Stimulated activated CD8-positive, alpha-beta memory T cell treated with anti-CD3 and anti-CD28 coated beads, Interleukin-15, amount 100 ng/mL, for 48 hours (primary cell): ENCODE measurements around the gene MTG2.
A peak's percentile ranks its signal among the peaks of the same experiment; 100 is the strongest.

Source experiments
- DNase-seq, 2 donors: peaks; one replicate each; pipeline ENCODE4 v3.0.0-alpha.2; 2020; ENCODE audit warnings: low read depth in 2 of 2

MTG2 gene, protein sequence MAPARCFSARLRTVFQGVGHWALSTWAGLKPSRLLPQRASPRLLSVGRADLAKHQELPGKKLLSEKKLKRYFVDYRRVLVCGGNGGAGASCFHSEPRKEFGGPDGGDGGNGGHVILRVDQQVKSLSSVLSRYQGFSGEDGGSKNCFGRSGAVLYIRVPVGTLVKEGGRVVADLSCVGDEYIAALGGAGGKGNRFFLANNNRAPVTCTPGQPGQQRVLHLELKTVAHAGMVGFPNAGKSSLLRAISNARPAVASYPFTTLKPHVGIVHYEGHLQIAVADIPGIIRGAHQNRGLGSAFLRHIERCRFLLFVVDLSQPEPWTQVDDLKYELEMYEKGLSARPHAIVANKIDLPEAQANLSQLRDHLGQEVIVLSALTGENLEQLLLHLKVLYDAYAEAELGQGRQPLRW

DNA sequence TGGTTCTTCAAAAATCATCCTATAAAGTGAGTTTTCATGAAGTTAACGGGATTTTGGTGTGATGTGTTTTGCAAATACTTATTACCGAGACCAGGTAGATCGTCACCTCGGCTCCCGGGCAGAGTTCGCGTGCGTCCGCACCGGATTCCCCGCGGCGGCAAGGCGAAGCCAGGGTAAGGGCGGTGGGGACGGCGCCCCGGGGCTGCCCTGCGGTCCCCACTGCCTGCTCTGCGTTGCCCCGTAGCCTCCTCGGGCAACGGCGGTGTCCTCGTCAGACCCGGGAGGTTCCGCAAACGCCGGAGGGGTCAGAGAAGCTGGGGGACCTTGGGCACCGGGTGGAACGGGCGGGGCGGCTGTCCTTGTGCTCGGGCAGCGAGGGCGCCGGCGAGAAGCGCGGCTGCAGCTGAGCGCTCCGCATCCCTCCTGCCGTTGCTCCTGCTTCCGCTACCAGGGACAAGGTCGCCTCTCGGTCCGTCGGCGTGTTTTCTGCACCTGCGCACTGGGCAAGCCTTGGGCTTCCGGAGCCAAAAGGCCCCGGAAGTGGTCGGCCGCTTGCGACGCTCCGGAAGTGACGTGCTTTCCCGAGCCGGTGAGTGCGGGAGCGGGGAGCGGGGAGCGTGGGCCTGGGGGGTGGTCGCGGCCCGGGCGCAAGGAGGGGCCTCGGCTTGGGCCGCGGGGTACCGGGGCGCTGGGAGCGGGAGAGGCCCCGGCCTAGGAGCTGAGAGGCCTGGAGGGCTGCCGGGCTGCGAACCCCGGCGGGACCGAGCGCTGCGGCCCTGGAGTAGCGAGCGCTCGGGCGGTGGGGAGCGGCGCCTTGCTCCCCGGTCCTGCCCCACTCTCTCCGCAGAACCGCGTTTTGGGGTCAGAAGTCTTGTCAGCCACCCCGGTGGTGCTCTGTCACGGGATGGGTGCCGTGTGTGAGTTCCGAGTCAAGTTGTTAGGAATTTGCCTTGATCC, at the start of gene MTG2:
MTG2 (plus strand) TSS at position 560 of the 957 bp plus-strand sequence. CDS start 10,393 bp downstream, outside the sequence.
- peak; percentile 94 for DNase-seq

DNA sequence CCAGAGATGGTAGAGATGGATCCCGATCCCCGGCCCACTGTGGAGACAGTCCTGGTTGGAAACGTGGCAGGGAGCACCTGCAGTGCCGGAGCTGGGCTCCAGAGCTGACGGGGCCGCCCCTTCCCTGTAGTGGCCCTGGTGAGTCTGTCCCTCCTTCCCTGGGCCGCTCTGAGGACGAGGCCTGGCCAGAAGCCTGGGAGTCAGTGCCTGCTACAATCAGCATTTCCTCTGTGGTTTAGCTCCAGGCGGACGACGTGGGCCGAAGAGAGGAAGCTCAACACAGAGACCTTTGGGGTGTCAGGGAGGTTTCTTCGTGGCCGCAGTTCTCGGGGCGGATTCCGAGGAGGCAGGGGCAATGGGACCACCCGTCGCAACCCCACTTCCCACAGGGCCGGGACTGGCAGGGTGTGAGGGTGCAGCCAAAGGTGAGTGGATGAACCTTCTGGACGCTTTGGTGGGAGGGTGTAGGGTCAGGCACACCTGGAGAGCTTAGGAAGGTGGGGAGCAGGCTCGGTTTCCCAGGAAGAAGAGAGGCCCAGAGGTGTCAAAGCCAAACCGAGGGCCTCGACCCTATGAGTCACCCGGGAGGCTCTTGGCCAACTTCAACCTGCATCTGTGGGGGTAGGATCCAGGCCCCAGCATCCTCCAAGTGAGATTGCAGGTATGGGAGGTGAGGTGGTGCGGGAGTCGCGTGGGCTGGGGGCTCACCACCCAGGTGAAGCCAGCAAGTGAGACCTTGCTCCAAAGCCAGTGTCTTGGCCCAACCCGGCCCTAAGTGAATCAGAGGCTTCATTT, 49.6 kb upstream of the MTG2 start:
- no peak for DNase-seq

DNA sequence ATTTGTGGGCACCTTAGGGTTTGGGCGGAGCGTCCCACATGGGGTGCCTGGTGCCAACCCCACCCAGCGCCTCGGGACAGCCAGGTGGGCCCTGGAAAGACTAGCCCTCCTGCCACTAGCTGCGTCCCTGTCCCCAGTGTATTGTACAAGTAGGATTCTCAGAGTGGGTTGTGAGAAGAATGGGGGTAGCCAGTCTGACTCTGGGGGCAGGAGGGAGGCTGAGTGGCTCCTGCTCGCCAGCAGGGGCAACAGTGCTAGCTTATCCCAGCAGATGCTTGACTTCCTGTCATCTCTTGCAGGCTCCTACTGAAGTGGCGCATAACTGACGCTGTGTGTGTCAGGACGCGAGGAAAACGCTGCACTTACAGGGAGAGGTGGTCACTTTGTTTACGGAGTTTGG, 49.0 kb upstream of the MTG2 start:
- DNase-seq = no peak

DNA sequence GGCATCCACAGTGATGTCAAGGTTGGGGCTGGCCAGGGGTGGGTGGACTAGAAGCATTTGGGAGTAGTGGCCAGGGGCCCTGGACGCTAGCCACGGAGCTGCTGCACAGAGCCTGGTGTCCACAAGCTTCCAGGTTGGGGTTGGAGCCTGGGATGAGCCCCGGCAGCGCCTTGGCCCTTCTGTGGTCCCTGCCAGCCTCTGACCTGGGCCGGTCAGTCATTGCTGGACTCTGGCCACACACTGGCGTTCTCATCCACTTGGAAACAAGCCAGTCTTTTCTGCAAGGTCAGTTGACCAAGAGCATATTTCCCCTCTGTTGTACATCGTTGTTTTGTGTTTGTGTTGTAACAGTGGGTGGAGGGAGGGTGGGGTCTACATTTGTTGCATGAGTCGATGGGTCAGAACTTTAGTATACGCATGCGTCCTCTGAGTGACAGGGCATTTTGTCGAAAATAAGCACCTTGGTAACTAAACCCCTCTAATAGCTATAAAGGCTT, 48.0 kb upstream of the MTG2 start:
- no peak for DNase-seq

DNA sequence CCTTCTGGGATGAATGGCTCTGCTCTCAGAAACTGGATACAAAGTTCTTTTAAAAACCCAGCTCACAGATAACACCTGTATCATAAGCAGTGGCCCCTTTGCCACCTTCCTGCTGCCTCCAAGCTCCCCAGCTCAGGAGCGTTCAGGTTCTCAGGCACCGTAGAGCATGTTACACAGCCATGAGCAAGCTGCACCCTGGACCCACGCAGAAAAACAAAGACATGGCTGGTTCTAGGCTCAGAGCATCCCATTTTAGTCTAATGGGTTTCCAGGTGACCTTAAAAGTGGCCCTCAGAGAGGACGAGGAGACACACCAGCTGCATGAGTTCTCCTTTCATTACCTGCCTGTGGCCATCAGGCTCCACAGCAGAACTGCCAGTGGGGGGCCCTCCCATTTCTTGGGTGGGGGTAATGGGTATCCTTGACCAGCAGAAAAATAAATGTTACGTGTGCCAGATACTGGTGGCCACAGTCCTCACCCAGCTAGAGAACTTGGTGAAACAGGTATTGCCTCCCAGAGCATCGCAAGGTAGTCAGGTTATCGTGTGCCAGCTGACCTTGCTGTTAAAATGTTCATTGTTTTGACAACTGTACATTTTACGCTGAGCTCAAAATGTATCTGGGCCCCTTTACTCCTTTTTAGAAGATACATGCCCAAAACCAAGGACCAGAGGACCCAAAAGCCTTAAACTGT, 47.1 kb upstream of the MTG2 start:
- no peak for DNase-seq

DNA sequence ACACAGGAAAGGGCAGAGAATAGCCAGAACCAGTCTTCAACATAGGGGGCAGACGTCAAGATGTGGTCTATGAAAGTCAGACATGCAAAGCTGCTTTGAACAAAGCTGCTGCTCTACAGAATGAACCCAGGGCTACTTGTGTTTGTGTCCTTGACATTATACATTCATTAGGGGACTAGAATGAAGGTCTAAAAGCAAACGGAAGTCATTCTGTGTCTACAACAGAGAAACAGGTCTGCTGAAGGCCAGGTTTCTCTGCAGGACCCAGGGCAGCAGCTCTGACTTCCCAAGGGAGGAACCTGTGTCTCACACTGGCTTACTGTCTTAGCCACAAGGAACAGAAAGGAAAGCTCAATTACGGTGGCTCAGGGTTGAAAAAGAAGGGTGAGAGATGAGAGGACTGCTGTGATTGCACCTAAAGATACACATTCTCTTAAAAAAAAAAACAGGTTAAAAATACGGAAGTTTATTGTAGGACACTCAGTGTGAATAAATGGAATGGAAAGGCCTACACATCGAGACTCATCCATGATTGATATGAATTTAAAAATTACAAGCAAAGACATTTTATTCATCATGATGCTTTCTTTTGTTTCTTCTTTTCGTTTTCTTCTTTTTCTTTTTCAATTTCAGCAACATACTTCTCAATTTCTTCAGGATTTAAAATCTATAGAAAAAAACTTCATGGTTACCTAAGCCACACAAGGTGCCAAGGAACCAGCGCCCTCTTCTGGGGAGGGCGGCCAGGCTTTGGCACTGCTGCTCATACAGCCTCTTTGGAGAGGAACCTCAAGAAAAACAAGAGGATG, 46.3 kb upstream of the MTG2 start:
- no peak for DNase-seq

DNA sequence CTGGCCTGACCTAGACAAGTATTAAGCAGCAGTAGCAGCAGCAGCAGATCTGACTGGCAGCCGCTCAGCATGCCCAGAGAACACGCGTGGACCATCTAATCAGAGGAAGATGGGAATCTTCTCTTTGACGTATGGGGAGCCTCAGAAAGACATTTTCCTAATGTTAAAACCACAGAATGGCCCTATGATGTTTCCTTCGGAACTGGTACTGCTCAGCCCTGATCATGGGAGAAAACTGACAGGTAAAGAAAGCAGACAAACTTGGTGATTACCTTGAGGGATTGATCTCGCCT, 45.8 kb upstream of the MTG2 start:
- DNase-seq = no peak

DNA sequence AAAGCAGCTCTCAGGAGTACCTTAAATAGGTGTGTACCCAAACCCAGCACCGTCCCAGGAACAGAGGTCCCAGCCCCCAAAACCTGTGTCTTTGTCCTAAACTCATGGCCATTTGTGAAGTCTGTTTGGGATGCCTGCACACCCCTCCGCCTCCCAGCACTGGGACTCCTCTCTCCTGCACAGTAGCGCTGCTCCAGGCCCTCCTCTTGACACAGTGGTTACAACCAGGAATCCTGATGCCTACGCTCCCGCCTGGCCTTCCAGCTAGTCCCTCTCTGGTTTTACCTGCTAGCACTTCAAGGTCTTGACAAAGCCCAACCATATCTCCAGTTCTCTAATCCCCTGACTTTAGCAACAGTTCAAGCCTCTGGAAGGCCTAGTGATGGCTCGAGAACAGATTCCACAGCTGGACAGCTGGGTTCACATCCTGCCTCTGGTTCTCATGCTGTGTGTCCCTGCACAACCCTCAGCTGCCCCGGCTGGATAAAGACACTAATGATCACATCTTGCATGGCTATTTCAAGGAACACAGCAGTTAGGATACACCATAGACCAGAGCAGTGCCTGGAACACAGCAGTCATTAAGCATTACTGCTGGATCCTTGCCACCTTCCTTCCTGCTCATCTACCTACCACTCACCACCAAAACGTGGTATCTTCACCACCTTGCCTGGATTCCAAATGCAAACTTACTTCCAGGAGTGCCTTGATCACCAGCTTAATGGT, 45.2 kb upstream of the MTG2 start:
- DNase-seq = no peak

DNA sequence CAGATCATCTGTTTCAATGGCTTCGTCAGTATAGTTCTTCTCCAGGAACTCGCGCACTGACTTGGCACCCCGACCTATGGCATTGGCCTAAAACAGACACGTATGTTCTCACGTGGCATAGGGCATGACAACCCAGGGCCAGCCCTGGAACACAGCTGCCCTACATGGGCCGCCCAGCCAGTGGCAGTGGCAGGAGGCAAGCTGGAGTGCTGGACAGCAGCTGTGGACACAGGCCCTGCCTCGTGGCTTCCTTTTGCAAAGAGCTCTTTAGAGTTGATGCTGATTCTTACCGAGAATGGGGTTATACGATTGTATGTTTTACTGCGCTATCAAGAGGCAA, 44.7 kb upstream of the MTG2 start:
- DNase-seq = no peak

DNA sequence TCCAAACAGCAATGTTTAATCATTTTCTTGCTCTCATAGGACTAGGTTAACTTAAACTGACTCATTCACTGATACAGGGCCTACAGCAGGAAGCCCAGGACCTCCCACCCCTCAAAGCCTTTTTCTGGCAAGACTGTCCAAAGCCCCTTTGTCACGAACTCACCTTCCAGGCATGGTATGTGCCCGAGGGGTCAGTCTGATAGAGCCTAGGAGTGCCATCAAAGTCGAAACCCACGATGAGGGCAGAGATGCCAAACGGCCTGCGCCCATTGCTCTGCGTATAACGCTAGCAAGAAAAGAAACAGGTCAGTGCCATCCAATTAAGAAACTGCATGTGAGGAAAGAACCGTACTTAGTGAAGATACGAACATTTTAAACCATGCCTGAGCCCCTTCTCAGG, 43.9 kb upstream of the MTG2 start:
- DNase-seq = no peak

DNA sequence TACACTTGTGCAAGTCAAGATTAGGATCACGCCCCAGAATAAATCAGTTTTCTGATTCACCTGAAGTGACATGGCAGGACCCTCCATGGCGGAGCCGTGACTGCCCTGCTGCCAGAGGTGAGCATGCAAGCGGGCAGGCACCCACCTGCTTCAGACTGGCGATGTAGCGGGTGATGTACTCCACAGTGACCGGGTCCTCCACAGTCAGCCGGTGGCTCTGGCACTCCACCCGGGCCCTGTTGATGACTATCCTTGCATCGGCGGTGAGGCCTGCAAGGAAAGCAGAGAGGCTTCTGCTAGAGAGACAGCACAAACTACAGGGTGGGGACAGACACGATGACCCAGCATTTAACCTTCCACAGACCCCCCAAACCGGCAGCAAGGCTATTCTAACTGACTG, 43.2 kb upstream of the MTG2 start:
- no peak for DNase-seq

DNA sequence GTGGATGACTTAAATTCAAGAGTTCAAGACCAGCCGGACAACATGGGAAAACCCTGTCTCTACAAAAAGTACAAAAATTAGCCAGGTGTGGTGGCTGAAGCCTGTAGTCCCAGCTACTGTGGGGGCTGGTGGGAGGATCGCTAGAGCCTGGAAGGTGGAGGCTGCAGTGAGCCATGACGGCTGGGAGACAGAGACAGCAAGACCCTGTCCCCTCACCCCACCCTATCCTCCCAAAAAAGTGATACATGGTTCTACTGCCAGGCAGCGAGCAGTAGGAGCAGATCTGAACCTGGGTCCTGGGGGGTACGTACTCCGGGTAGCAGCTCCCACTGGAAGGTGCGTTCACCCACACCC, 41.8 kb upstream of the MTG2 start:
- DNase-seq = no peak

DNA sequence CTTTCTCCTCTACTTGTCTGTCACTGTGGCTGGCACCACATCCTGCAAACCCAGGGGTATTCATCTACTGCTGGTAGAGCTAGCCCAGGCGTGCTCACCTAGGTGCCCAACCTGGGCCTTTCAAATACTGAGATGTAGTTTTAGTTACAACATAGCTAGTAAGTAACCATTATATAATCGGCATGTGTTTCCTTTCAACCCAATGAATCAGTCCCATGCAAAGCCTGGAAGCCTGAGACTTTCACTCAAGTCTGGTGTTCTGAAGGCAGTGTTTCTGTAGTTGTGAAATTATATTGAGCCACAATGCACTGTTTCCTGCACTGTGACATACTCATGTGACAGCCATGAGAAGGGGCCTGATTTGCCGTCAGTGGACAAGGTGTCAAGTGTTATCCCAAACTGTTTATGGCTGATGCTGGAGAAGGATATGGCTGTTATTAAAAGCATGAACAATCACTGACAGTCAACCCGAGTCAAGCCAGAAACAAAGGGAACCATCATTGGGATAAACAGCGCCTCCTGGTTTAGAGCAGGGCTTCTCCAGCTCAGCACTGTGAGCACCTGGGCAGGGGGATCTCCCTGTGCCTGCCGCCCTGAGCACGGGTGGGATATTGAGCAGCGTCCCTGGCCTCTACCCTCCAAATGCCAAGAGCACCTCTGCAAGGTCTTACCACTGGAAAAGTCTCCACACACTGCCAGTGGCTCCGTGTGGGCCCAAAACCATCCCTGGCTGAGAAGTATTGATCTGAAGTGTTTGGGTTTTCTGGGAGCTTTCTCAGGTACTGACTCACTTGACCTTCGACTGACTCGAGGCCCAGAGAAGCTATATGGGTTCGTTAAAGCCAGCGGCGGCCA, 41.2 kb upstream of the MTG2 start:
- no peak for DNase-seq

DNA sequence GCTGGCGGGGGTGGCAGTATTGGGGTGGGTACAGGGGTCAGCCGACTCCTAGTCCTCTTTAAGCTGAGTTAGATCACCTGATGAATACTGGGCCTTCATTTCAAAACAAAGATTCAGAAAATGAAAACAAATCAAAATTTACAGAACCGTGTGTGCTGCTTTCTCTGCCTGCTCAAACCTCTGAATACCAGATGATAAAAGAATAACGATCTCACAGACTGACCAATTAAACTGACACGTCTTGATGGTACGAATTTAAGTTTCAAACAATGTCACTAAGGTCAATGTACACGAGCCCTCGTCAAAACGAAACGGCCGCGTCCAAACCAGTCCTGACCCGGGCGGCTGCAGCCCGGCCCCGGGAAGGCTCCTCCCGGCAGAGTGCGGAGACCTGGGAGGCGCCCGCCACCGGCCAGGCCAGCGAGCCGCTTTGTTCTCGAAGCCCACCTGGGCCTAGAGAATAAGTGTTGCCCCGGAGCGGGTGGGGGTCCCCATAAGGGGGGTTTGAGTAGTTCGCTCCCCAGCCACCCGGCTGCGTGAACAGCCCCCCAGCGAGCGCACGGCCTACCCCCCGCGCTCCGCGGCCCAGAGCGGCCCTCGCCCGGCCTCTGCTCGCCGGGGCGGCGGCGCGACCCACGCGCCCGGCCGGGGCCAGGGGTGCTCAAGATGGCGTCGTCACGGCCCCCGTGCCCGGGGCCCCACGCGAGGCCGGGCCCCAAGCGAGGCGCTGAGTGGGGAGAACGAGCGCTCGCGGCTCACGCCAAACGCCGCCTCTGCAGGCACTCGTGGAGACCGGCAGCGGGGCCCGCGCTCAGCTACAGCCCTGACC, 40.4 kb upstream of the MTG2 start:
- DNase-seq = no peak

DNA sequence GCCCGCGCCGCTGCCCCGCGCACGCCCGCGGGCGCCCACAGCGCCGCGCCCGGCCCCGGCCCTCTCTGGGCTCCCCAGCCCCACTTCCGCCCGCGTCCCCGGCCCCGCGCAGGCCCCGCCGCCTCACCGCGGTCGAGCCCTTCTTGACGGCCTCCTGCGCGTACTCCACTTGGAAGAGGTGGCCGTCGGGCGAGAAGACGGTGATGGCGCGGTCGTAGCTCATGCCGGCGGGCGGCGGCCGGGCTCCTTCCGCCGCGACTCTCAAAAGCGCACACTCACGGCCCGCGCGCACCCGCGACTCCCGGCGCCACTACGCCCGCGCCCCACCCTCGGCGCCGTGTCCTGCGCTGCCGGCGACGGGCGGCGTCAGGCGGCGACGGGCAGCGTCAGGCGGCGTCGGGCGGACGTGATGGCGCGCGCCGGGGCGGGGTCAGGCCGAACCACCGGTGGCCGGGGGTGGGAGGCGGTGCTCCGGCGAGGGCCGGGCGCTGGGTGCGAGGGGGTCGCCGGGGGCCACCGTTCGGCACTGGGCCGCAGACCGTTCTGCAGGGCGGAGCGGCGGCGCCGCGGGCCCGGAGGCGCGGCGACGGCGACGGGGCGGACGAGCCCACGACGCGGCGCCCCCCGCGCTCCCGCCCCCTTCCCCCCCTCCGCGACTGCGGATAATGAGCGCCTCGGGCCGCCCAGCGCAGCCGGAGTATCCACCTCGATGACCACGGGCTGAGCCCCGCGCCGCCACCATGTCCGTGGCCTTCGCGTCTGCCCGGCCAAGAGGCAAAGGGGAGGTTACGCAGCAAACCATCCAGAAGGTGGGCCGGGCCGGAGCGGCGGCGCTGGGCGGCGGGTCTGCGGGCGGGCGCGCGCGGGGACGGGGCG, 39.5 kb upstream of the MTG2 start, which contains the start of the genes PSMA7 and SS18L1:
PSMA7 (minus strand) TSS at position 314 of the 876 bp plus-strand sequence; CDS start at position 223, 91 bp downstream.
SS18L1 (plus strand) TSS at position 689 of the 876 bp plus-strand sequence; CDS start at position 741, 52 bp downstream.
- DNase-seq = peak; percentile 75 to 81

DNA sequence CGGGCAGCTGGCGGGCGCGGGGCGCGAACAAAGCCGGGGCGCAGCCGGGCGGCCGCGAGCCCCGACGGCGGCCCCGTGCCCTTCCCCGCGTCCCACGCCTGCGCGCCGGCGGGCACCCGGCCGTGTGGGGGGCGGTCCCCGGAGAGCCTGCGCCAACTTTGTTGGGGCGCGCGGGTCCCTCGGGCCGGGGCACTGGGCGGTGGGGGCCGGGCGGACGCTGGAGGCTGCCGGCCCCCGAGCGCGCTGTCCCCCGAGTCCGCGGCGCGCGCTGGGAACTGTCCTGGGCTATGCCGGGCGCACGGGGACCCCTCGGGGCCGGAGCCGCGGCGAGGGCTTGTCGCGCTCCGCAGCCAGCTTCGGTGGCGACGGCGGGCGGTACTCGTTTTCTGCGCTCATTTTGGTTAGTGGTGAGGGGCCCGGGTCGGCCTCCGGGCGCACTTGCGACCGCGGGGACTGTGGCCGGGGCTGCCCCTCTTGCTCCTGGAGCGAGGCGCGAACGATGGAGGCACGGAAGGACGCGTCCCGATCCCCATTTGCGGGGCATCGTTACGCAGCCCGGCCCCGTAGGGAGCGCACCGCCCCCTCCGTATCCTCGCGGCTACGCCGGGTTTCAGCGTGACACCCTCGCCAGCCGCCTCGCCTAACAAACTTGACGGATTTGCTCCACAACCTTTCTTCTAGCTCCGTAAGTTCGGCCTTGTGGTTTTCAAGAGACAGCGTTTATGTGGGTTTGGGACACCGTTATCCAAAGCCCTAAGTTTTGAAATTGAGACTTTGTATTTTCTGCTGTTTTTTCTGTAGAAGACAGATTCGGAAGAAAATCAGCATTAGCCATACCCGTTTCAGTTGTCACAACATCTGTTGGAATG, 38.6 kb upstream of the MTG2 start:
- DNase-seq = peak; percentile 45 to 49
